ENCODE results near the gene ITGB4. TPM values are rescaled to one million over a fixed set of nuclear protein-coding genes. Genes with fewer than 3 reads are reported as not detected.

The ITGB4 gene
- total and polyA plus RNA-seq, 10 of the 15 experiments (the other 5 are each of a cell fraction or from before 2014, with no cell fraction given), result 0.06 to 1.6 (median 0.27) TPM; not detected in 2

DNA sequence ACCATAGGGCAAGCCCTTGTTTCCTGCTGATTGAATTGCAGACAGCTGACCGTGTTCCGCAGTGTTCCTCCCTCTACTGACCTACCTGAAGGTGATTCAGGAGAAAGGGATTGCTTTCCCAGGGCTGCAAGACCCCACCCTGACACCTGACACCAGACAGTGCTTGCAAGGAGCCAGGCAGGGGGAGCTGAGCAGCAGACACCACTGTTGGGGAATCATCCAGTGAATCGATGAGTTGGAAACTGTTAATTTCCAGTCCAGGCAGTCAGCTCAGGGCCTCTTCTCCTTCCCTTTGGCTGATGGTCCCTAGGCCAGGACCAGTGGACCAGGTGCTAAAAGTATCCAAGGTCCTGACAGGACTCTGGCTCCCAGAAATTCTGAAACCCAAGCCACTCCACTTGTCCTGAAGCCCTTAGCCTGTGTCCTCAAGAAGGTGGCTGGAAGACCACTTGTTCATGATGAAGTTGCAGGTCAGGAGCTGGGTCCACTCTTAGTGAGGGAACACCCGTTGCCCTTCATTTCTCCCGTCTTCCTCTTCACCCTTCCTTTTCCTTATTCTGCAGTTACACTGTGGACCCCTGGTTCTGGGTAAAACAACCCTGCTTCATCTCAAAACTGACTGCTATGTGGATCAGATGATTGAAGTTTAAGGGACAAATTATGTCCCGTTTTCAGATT lies 53.9 kb downstream of the ITGB4 start (continued):
- TF ChIP-seq, protein P1, sequence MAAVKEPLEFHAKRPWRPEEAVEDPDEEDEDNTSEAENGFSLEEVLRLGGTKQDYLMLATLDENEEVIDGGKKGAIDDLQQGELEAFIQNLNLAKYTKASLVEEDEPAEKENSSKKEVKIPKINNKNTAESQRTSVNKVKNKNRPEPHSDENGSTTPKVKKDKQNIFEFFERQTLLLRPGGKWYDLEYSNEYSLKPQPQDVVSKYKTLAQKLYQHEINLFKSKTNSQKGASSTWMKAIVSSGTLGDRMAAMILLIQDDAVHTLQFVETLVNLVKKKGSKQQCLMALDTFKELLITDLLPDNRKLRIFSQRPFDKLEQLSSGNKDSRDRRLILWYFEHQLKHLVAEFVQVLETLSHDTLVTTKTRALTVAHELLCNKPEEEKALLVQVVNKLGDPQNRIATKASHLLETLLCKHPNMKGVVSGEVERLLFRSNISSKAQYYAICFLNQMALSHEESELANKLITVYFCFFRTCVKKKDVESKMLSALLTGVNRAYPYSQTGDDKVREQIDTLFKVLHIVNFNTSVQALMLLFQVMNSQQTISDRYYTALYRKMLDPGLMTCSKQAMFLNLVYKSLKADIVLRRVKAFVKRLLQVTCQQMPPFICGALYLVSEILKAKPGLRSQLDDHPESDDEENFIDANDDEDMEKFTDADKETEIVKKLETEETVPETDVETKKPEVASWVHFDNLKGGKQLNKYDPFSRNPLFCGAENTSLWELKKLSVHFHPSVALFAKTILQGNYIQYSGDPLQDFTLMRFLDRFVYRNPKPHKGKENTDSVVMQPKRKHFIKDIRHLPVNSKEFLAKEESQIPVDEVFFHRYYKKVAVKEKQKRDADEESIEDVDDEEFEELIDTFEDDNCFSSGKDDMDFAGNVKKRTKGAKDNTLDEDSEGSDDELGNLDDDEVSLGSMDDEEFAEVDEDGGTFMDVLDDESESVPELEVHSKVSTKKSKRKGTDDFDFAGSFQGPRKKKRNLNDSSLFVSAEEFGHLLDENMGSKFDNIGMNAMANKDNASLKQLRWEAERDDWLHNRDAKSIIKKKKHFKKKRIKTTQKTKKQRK (IDR thresholded peaks at IDR 0.05; ENCODE audit: low read depth, low read length), result no peak
- no peak for TF ChIP-seq EZH2 (IDR thresholded peaks at IDR 0.05; ENCODE audit: borderline replicate concordance, control insufficient read depth, low read depth, low read length)
- TF ChIP-seq KLF5 (IDR thresholded peaks at IDR 0.05; ENCODE audit: partially characterized antibody), result no peak
- no peak for TF ChIP-seq SMAD5 (IDR thresholded peaks at IDR 0.05; ENCODE audit: low read depth)
- TF ChIP-seq, protein P2, sequence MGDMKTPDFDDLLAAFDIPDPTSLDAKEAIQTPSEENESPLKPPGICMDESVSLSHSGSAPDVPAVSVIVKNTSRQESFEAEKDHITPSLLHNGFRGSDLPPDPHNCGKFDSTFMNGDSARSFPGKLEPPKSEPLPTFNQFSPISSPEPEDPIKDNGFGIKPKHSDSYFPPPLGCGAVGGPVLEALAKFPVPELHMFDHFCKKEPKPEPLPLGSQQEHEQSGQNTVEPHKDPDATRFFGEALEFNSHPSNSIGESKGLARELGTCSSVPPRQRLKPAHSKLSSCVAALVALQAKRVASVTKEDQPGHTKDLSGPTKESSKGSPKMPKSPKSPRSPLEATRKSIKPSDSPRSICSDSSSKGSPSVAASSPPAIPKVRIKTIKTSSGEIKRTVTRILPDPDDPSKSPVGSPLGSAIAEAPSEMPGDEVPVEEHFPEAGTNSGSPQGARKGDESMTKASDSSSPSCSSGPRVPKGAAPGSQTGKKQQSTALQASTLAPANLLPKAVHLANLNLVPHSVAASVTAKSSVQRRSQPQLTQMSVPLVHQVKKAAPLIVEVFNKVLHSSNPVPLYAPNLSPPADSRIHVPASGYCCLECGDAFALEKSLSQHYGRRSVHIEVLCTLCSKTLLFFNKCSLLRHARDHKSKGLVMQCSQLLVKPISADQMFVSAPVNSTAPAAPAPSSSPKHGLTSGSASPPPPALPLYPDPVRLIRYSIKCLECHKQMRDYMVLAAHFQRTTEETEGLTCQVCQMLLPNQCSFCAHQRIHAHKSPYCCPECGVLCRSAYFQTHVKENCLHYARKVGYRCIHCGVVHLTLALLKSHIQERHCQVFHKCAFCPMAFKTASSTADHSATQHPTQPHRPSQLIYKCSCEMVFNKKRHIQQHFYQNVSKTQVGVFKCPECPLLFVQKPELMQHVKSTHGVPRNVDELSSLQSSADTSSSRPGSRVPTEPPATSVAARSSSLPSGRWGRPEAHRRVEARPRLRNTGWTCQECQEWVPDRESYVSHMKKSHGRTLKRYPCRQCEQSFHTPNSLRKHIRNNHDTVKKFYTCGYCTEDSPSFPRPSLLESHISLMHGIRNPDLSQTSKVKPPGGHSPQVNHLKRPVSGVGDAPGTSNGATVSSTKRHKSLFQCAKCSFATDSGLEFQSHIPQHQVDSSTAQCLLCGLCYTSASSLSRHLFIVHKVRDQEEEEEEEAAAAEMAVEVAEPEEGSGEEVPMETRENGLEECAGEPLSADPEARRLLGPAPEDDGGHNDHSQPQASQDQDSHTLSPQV (IDR thresholded peaks at IDR 0.05), result no peak
- TF ChIP-seq, protein P3, sequence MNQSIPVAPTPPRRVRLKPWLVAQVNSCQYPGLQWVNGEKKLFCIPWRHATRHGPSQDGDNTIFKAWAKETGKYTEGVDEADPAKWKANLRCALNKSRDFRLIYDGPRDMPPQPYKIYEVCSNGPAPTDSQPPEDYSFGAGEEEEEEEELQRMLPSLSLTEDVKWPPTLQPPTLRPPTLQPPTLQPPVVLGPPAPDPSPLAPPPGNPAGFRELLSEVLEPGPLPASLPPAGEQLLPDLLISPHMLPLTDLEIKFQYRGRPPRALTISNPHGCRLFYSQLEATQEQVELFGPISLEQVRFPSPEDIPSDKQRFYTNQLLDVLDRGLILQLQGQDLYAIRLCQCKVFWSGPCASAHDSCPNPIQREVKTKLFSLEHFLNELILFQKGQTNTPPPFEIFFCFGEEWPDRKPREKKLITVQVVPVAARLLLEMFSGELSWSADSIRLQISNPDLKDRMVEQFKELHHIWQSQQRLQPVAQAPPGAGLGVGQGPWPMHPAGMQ (IDR thresholded peaks at IDR 0.05; ENCODE audit: borderline replicate concordance), result no peak
- TF ChIP-seq MEF2B (IDR thresholded peaks at IDR 0.05; ENCODE audit: partially characterized antibody, poor library complexity, severe bottlenecking), result no peak
- TF ChIP-seq, protein P4, sequence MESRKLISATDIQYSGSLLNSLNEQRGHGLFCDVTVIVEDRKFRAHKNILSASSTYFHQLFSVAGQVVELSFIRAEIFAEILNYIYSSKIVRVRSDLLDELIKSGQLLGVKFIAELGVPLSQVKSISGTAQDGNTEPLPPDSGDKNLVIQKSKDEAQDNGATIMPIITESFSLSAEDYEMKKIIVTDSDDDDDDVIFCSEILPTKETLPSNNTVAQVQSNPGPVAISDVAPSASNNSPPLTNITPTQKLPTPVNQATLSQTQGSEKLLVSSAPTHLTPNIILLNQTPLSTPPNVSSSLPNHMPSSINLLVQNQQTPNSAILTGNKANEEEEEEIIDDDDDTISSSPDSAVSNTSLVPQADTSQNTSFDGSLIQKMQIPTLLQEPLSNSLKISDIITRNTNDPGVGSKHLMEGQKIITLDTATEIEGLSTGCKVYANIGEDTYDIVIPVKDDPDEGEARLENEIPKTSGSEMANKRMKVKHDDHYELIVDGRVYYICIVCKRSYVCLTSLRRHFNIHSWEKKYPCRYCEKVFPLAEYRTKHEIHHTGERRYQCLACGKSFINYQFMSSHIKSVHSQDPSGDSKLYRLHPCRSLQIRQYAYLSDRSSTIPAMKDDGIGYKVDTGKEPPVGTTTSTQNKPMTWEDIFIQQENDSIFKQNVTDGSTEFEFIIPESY (IDR thresholded peaks at IDR 0.05), result no peak
- TF ChIP-seq RAD21 (IDR thresholded peaks at IDR 0.05; ENCODE audit: insufficient read depth, low read depth, low read length), result no peak
- no peak for TF ChIP-seq SUZ12 (IDR thresholded peaks at IDR 0.05; ENCODE audit: unreplicated experiment)
- TF ChIP-seq POLR2AphosphoS5 (IDR thresholded peaks at IDR 0.05; ENCODE audit: low read length), result peak; percentile 65; the same call in 1 of the 2 replicates
- peak; percentile 74 for TF ChIP-seq POLR2A (IDR thresholded peaks at IDR 0.05; ENCODE audit: low read depth, low read length)
- 0 out of 2 replicates have a peak, but pooled peaks have one; percentile 14 for TF ChIP-seq MXI1 (IDR thresholded peaks at IDR 0.05; ENCODE audit: low read depth, low read length)
- TF ChIP-seq, protein P5, sequence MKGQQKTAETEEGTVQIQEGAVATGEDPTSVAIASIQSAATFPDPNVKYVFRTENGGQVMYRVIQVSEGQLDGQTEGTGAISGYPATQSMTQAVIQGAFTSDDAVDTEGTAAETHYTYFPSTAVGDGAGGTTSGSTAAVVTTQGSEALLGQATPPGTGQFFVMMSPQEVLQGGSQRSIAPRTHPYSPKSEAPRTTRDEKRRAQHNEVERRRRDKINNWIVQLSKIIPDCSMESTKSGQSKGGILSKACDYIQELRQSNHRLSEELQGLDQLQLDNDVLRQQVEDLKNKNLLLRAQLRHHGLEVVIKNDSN (IDR thresholded peaks at IDR 0.05; ENCODE audit: borderline replicate concordance, extremely low read length, insufficient read depth, low read depth, low read length), result no peak
- TF ChIP-seq, protein P6, sequence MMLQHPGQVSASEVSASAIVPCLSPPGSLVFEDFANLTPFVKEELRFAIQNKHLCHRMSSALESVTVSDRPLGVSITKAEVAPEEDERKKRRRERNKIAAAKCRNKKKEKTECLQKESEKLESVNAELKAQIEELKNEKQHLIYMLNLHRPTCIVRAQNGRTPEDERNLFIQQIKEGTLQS (IDR thresholded peaks at IDR 0.05; ENCODE audit: borderline replicate concordance, extremely low read depth, low read depth, low read length), result no peak
- no peak for TF ChIP-seq KAT2A (conservative IDR thresholded peaks at IDR 0.05; ENCODE audit: control insufficient read depth, low read depth, low read length)
- TF ChIP-seq RUNX3 (IDR thresholded peaks at IDR 0.05; ENCODE audit: low read length), result no peak
